Hepatocyte (in vitro differentiated cells): Measurements from ENCODE around the gene PGA5.
"Not testable (repeated sequence)": the region's sequence is repeated elsewhere in the genome, so short reads cannot be mapped to it uniquely, and the experiment has no call there.

Experiments used
- EZH2 ChIP-seq: fragments of 200-600 bp; sonication (generic); IDR thresholded peaks from 2 replicates; pipeline ENCODE4 v1.6.1; 2016; ENCODE audit warnings: antibody characterized with exemption, mild to moderate bottlenecking, borderline replicate concordance
- EZH2phosphoT487 ChIP-seq: fragments of 200-600 bp; sonication (generic); IDR thresholded peaks from one replicate; pipeline ENCODE4 v1.6.1; 2018; ENCODE audit warnings: antibody characterized with exemption, mild to moderate bottlenecking, low read depth, moderate library complexity; ENCODE audit not compliant: unreplicated experiment, severe bottlenecking
- TF ChIP-seq, protein P1 (sequence below): fragments of 200-600 bp; sonication (generic); IDR thresholded peaks from 2 replicates; pipeline ENCODE4 v1.5.1; 2016; ENCODE audit warnings: antibody characterized with exemption, mild to moderate bottlenecking; ENCODE audit not compliant: poor library complexity

DNA sequence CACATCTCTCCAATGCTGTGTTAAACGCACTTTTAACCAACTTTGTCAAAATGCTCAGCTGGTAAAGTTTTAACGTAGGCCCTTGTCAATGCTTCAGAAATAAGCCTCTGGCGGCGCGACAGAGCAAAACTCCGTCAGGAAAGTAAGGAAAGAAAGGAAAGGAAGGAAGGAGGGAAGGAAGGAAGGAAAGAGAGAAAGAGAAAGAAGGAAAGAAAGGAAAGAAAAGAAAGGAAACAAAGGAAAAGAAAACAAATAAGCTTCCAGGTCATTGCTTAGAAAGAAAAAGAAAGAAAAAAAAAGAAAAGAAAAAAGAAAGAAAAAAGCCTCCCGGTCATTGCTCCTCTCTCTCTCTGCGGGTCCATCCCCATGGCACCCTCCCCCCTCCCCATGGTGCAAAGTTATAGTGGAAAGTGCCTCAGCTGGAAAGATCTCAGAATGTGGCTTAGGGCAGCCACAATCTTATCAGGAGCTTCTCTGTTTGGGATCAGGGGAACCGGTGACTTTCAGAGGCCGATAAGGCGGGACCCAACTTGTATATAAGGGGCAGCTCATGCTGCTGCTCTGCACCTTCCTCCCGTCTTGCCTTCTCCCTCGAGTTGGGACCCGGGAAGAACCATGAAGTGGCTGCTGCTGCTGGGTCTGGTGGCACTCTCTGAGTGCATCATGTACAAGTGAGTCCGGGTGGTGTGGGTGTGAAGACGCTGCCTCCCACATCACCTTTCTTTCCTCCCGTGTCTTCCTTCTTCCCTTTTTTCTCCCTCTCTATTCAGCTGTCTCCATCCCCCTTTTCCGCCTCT, 37.8 kb upstream of the PGA5 start, which contains the start of gene PGA3:
- TF ChIP-seq, protein P1, sequence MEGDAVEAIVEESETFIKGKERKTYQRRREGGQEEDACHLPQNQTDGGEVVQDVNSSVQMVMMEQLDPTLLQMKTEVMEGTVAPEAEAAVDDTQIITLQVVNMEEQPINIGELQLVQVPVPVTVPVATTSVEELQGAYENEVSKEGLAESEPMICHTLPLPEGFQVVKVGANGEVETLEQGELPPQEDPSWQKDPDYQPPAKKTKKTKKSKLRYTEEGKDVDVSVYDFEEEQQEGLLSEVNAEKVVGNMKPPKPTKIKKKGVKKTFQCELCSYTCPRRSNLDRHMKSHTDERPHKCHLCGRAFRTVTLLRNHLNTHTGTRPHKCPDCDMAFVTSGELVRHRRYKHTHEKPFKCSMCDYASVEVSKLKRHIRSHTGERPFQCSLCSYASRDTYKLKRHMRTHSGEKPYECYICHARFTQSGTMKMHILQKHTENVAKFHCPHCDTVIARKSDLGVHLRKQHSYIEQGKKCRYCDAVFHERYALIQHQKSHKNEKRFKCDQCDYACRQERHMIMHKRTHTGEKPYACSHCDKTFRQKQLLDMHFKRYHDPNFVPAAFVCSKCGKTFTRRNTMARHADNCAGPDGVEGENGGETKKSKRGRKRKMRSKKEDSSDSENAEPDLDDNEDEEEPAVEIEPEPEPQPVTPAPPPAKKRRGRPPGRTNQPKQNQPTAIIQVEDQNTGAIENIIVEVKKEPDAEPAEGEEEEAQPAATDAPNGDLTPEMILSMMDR = not testable (repeated sequence)
- TF ChIP-seq EZH2, EZH2phosphoT487: not testable (repeated sequence)
